ENCODE data around the gene GOLGA1. TPM values are rescaled to one million over a fixed set of nuclear protein-coding genes. Genes with fewer than 3 reads are reported as not detected.
"Not testable (repeated sequence)": the region's sequence is repeated elsewhere in the genome, so short reads cannot be mapped to it uniquely, and the experiment has no call there.

The GOLGA1 gene
- polyA plus RNA-seq, 3 donors: 3.1 to 15.7 (median 8.0) TPM

GRCh38 chr9:124929464-124929863, 11.4 kb downstream of the GOLGA1 start:
- no peaks in the 10 kb centered on the region for H3K27me3 Mint-ChIP-seq (ENCODE audit: low read depth in 3 of 3)
- Histone ChIP-seq H3K4me1 (ENCODE audit: control insufficient read depth in 1 of 2, insufficient read depth in 2 of 2, low read length in 2 of 2) (peaks cover 12 to 21% of the 10 kb centered on the region in 2 donors), H3K79me2 (ENCODE audit: insufficient read depth, low read length) (peaks cover 4% of the 10 kb centered on the region), H3K4me2 (replicated peaks; ENCODE audit: extremely low read depth, low read length, poor library complexity, severe bottlenecking) (no peak overlapping the region), H3K27me3 (ENCODE audit: control insufficient read depth in 2 of 2, insufficient read depth in 2 of 2, low read length in 2 of 2) (no peaks in the 10 kb centered on the region), H3K27ac (ENCODE audit: low read depth in 1 of 2, low read length in 2 of 2) (no peak overlapping the region), H4K20me1 (ENCODE audit: insufficient read depth, low read length) (no peaks in the 10 kb centered on the region), H3K9ac (ENCODE audit: insufficient read depth, low read length, poor library complexity, severe bottlenecking) (no peak overlapping the region), H3K4me3 (replicated peaks in 1 of 3; ENCODE audit: low read depth in 2 of 3, low read length in 3 of 3) (no peak overlapping the region), H3K36me3 (replicated peaks in 1 of 2; ENCODE audit: control insufficient read depth in 1 of 2, insufficient read depth in 2 of 2, low read length in 2 of 2) (peaks cover 67 to 77% of the 10 kb centered on the region in 2 donors), H2AFZ (ENCODE audit: insufficient read depth, low read depth, low read length, poor library complexity, severe bottlenecking) (no peak overlapping the region), H3K9me3 (replicated peaks in 1 of 2; ENCODE audit: control insufficient read depth in 1 of 2, insufficient read depth in 1 of 2, low read length in 2 of 2) (no peaks in the 10 kb centered on the region)
- no peaks in the 10 kb centered on the region for H3K9me3 Mint-ChIP-seq
- no peak overlapping the region for H3K4me3 Mint-ChIP-seq
- intact Hi-C loops (cut with micrococcal nuclease): no loop called here
- WGBS (ENCODE audit: insufficient coverage): no CpG with 5 or more reads among the region's 3 CpGs
- DNase-seq: no peak
- peaks cover 18% of the 10 kb centered on the region for H3K4me1 Mint-ChIP-seq
- peak overlapping the region in 1 of 7 donors; percentile 63 for H3K27ac Mint-ChIP-seq
- no peak for TF ChIP-seq CTCF (IDR thresholded peaks at IDR 0.05)
- peaks cover 63 to 72% of the 10 kb centered on the region in 2 donors for H3K36me3 Mint-ChIP-seq

- Mint-ChIP-seq H3K4me3 (no peak overlapping the region), H3K27ac (no peak overlapping the region), H3K36me3 (peaks cover 64 to 73% of the 10 kb centered on the region in 2 donors), H3K9me3 (no peaks in the 10 kb centered on the region), H3K27me3 (ENCODE audit: low read depth in 3 of 3) (no peaks in the 10 kb centered on the region), H3K4me1 (peaks cover 10% of the 10 kb centered on the region)
- Histone ChIP-seq H4K20me1 (ENCODE audit: insufficient read depth, low read length) (no peaks in the 10 kb centered on the region), H3K27ac (ENCODE audit: low read depth in 1 of 2, low read length in 2 of 2) (no peak overlapping the region), H3K4me3 (replicated peaks in 1 of 3; ENCODE audit: low read depth in 2 of 3, low read length in 3 of 3) (no peak overlapping the region), H3K79me2 (ENCODE audit: insufficient read depth, low read length) (no peaks in the 10 kb centered on the region), H3K4me2 (replicated peaks; ENCODE audit: extremely low read depth, low read length, poor library complexity, severe bottlenecking) (no peak overlapping the region), H3K4me1 (ENCODE audit: control insufficient read depth in 1 of 2, insufficient read depth in 2 of 2, low read length in 2 of 2) (peaks cover 7 to 12% of the 10 kb centered on the region in 2 donors), H3K9ac (ENCODE audit: insufficient read depth, low read length, poor library complexity, severe bottlenecking) (no peak overlapping the region), H2AFZ (ENCODE audit: insufficient read depth, low read depth, low read length, poor library complexity, severe bottlenecking) (no peak overlapping the region), H3K36me3 (replicated peaks in 1 of 2; ENCODE audit: control insufficient read depth in 1 of 2, insufficient read depth in 2 of 2, low read length in 2 of 2) (peaks cover 76 to 83% of the 10 kb centered on the region in 2 donors), H3K9me3 (replicated peaks in 1 of 2; ENCODE audit: control insufficient read depth in 1 of 2, insufficient read depth in 1 of 2, low read length in 2 of 2) (no peaks in the 10 kb centered on the region), H3K27me3 (ENCODE audit: control insufficient read depth in 2 of 2, insufficient read depth in 2 of 2, low read length in 2 of 2) (no peaks in the 10 kb centered on the region)
- intact Hi-C loops (cut with micrococcal nuclease): no loop called here
- no peak for TF ChIP-seq CTCF (IDR thresholded peaks at IDR 0.05)
- DNase-seq: no peak
- 100% methylated on average over 1 of the region's 3 CpGs for WGBS (ENCODE audit: insufficient coverage)
Observed at GRCh38 chr9:124928116-124928515, 12.8 kb downstream of the GOLGA1 start.

GRCh38 chr9:124920394-124920793, 20.5 kb downstream of the GOLGA1 start:
- H4K20me1 ChIP-seq (ENCODE audit: insufficient read depth, low read length); DNase-seq; H3K27me3 Mint-ChIP-seq (ENCODE audit: low read depth in 3 of 3); H3K9me3 ChIP-seq (replicated peaks in 1 of 2; ENCODE audit: control insufficient read depth in 1 of 2, insufficient read depth in 1 of 2, low read length in 2 of 2); H3K9ac ChIP-seq (ENCODE audit: insufficient read depth, low read length, poor library complexity, severe bottlenecking); H3K4me1 ChIP-seq (ENCODE audit: control insufficient read depth in 1 of 2, insufficient read depth in 2 of 2, low read length in 2 of 2); intact Hi-C loops (cut with micrococcal nuclease); H3K79me2 ChIP-seq (ENCODE audit: insufficient read depth, low read length); H3K27me3 ChIP-seq (ENCODE audit: control insufficient read depth in 2 of 2, insufficient read depth in 2 of 2, low read length in 2 of 2); H2AFZ ChIP-seq (ENCODE audit: insufficient read depth, low read depth, low read length, poor library complexity, severe bottlenecking); H3K4me3 ChIP-seq (replicated peaks in 1 of 3; ENCODE audit: low read depth in 2 of 3, low read length in 3 of 3); H3K4me3 Mint-ChIP-seq; H3K27ac ChIP-seq (ENCODE audit: low read depth in 1 of 2, low read length in 2 of 2); H3K4me1 Mint-ChIP-seq; H3K27ac Mint-ChIP-seq; H3K9me3 Mint-ChIP-seq; H3K4me2 ChIP-seq (replicated peaks; ENCODE audit: extremely low read depth, low read length, poor library complexity, severe bottlenecking): not testable (repeated sequence)
- 97% methylated on average over 4 of the region's 6 CpGs for WGBS (ENCODE audit: insufficient coverage)
- peaks cover 59 to 85% of the 10 kb centered on the region in 2 donors for H3K36me3 Mint-ChIP-seq
- H3K36me3 ChIP-seq (replicated peaks in 1 of 2; ENCODE audit: control insufficient read depth in 1 of 2, insufficient read depth in 2 of 2, low read length in 2 of 2): peaks cover 66 to 76% of the 10 kb centered on the region in 2 donors
